ENCODE results near the gene F8A3. TPM values are rescaled to one million over a fixed set of nuclear protein-coding genes. Genes with fewer than 3 reads are reported as not detected.
"Not testable (repeated sequence)": the region's sequence is repeated elsewhere in the genome, so short reads cannot be mapped to it uniquely, and the experiment has no call there.

Gene F8A3
- total RNA-seq = 10 to 100 TPM; 10.7 to 11.4 TPM
- long read RNA-seq, transcript F8A3-201 (1 exons, 1,759 nt) = major isoform, 13 of 13 reads
- long read RNA-seq, partial matches to known transcripts = 0 of 13 reads
- long read RNA-seq, other reads (novel, unspliced or antisense) = 0 of 13 reads

DNA sequence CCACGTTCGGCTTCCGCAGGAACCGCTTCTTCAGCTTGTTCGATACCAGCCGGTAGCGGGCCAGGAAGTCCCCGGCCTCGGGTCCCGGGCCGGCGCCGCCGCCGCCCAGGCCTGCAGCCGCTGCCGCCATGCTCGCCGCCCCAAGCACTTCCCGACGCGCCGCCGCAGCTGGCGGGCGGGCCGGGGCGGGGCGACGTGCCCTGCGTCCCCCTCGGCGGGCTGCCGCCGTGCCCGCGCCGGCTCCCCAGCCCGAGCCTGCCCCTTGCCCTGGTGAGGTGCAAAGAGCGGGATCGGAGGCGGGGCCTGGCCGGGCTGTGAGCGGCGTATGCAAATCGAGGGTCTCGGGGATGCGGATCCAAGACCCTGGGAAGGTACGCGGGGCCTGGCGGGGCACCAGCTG lies at the start of gene F8A3:
Gene F8A3, minus strand, starts transcription at position 150 of the 400 bp plus-strand sequence. Its CDS starts 20 bp downstream, at position 130.
- intact Hi-C loops (cut with DNase I, micrococcal nuclease); DNase-seq: not testable (repeated sequence)
- peak; percentile 89 for ATAC-seq

GRCh38 chrX:155505296-155505695 lies 46.9 kb upstream of the F8A3 start:
- no peak for ATAC-seq
- intact Hi-C loops (cut with DNase I, micrococcal nuclease) = no loop called here
- no peak for DNase-seq

DNA sequence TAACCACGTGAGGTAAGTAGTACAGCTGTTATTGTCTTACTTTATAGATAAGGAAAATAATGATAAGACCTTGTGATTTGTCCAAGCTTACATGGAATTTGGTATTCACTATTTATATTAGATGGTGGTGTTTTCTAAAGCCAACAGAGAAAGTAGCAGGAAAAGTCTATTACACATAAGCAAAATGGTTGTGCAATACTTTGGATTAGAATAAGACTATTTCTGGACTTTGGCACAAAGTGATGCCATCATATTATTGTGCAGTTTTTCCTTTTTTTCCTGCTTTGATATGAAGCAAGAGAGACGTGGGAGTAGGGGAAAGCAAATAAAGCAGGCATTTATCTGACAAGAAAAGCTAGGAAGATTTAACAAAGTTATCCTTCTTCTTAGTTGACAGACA lies 36.7 kb upstream of the F8A3 start:
- DNase-seq; ATAC-seq; intact Hi-C loops (cut with DNase I, micrococcal nuclease): not testable (repeated sequence)

DNA sequence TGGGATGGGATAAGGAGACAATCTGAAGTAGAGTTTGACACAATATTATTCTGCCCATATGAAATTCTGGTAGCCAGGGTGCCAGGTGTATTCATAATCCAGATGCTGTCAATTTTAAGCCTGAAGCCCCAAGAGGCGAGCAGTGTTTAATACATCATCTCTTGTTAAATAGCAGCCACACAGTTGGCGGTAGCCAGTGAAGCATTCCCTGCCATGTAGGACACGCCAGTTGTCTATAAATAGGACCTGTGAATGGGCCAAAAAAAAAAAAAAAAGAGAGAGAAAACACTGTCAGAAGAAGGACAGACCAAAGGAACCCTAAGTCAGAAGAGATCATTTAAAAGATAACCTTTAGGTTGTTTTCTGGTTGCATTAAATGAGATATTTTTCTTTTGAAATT lies 33.0 kb upstream of the F8A3 start:
- intact Hi-C loops (cut with DNase I, micrococcal nuclease); ATAC-seq; DNase-seq: not testable (repeated sequence)

GRCh38 chrX:155477136-155477535 lies 18.7 kb upstream of the F8A3 start:
- ATAC-seq; intact Hi-C loops (cut with DNase I, micrococcal nuclease): not testable (repeated sequence)

GRCh38 chrX:155466269-155466938 lies 8.0 kb upstream of the F8A3 start:
- ATAC-seq; intact Hi-C loops (cut with DNase I, micrococcal nuclease); DNase-seq: not testable (repeated sequence)

More at GRCh38 chrX:155477136-155477535, 18.7 kb upstream of the F8A3 start:
- DNase-seq = not testable (repeated sequence)

DNA sequence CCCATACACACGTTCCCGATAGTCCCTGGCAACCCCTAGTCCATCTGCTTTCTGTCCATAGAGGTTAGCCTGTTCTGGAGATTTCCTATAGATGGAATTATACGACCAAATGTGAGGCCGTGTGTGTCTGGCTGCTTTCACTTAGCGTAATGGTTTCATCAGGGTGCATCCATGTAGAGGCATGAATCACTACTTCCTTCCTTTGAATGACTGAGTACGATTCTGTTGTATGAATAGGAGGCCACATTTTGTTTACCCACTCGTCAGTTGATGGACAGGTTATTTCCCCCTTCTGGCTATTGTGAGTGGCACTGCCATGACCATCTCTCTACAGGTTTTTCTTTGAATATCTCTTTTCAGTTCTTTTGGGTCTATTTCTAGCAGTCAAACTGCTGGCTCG lies 2.1 kb upstream of the F8A3 start:
- ATAC-seq; intact Hi-C loops (cut with DNase I, micrococcal nuclease): not testable (repeated sequence)

DNA sequence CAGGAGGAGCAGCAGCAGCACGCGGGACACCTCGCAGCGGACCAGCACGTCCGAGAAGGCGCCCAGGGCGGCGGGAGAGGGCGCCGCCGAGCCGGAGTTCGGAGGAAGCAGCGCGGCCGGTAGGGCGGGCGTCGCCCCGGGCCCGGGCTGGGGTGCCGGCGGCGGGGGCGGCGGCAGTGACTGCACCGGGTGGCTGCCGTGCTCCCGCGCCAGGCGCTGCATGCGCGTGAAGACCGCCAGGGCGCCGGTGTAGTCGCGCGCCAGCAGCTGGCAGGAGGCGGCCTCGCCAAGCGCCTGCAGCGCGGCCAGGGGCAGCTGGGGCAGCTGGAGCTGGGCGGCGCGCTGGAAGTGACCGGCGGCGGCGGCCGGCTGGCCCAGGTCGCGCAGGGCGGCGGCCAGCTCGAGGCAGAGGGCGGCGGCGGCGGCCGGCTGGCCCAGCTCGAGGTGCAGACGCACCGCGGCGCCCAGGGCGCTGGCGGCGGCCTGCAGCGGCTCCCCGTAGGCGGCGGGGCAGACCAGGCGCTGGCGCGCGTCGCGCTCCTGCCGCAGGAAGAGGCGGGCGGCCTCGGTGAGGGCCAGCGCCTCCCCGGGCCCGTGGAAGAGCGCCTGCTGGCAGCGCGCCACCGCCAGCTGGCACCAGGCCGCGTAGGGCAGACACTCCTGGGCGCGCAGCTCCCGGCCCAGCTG lies 516 bp downstream of the F8A3 start:
- intact Hi-C loops (cut with DNase I, micrococcal nuclease); DNase-seq: not testable (repeated sequence)
- ATAC-seq = peak; percentile 75

More for the DNA sequence above, 2.1 kb upstream of the F8A3 start:
- DNase-seq = not testable (repeated sequence)

- DNase-seq (no peak), ATAC-seq (no peak)
- intact Hi-C loops (cut with DNase I, micrococcal nuclease) = no loop called here
These were observed 17.3 kb downstream of the F8A3 start for GRCh38 chrX:155441097-155441496.

DNA sequence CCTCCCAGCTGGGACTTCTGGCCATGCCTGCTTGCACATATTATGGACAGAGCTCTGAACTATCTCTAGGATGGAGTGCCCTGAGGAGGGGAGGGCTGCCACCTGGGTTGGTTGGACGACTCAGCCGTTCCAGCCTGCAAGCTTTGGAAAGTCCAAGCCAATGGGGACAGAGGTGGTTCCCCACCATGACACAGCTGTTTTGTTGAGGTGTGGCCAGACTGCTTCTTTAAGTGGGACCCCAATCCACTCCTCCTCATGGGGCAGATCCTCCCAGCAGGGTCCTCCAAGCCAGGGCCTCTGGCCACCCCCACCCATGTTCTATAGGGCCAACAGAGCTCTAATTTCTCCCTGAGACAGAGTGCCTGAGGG lies 22.7 kb downstream of the F8A3 start:
- intact Hi-C loops (cut with DNase I, micrococcal nuclease) = no loop called here
- DNase-seq = no peak
- ATAC-seq = no peak

- DNase-seq (no peak), ATAC-seq (no peak)
- intact Hi-C loops (cut with DNase I, micrococcal nuclease) = no loop called here
These were observed 23.3 kb downstream of the F8A3 start for GRCh38 chrX:155434906-155435743.

DNA sequence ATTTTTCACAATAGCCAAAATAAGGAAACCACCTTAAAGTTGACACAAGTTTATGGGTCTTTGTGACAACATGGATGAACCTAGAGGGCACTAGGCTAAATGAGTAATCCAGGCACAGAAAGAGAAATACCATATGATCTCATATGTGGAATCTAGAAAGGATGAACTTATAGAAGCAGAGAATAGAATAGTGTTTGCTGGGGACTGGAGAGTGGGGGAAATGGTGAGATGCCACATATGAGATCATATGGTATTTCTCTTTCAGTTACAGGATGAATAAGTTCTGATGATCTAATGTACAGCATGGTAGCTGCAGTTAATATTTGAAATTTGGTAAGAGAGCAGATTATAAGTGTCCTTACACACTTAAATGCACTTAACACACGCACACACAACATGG lies 40.7 kb downstream of the F8A3 start:
- ATAC-seq = no peak
- DNase-seq = no peak
- intact Hi-C loops (cut with DNase I, micrococcal nuclease) = no loop called here

Small RNA genes within 50 kb of the gene (microRNA-seq; reads per million reads assigned to microRNA genes)
- 0 reads per million in 2 donors for gene MIR1184-3

Other genes starting within 250 kb of the F8A3 start
- gene VBP1, start 242.2 kb downstream of the F8A3 start, total RNA-seq = 10 to 100 TPM; 33.6 to 33.9 TPM
- under 1 TPM; 0.09 to 0.56 TPM for gene RAB39B, start 194.1 kb downstream of the F8A3 start, total RNA-seq
- 1 to 10 TPM; 3.5 to 6.7 TPM for gene CLIC2, start 124.0 kb downstream of the F8A3 start, total RNA-seq
- not detected for gene F8A2, start 76.5 kb downstream of the F8A3 start, total RNA-seq
- 1 to 10 TPM; 1.1 to 1.4 TPM for gene SPRY3, start 154.0 kb upstream of the F8A3 start, total RNA-seq
- gene TMLHE, start 154.3 kb upstream of the F8A3 start, total RNA-seq = 10 to 100 TPM; 25.7 to 26.8 TPM